Lower leg skin (tissue), 3 donors: ENCODE results near the gene ANKRD13C.

Experiments used
- POLR2A ChIP-seq, 2 donors: fragments of 450-650 bp; IDR thresholded peaks; one replicate each; pipeline ENCODE4 v1.6.1; 2016 to 2017; ENCODE audit warnings: antibody characterized with exemption in 2 of 2, mild to moderate bottlenecking in 1 of 2, moderate library complexity in 1 of 2
- TF ChIP-seq, protein P1 (sequence below), 3 donors: fragments of 450-650 bp; IDR thresholded peaks; one replicate each; pipeline ENCODE4 v1.5.1; 2016; ENCODE audit warnings: antibody characterized with exemption in 3 of 3, mild to moderate bottlenecking in 3 of 3, moderate library complexity in 2 of 3

DNA sequence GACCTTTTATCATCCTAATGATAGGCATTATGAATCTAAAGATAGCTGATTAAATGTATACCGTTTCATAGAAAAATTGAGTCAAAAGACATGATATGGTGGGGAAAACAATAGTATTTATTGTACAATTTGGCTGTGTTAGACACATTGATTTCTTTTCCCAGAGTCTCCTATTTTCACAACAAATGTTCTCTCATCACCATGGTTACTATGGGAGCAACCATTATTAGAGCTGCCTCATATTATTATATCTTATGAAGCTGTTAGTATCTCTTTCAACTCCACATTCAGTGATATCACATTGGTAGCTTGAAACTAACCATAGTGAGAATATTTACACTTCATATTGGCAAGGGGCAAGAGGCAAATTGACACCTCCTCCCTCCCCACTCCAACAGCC, 45.8 kb upstream of the ANKRD13C start:
- TF ChIP-seq, protein P1, sequence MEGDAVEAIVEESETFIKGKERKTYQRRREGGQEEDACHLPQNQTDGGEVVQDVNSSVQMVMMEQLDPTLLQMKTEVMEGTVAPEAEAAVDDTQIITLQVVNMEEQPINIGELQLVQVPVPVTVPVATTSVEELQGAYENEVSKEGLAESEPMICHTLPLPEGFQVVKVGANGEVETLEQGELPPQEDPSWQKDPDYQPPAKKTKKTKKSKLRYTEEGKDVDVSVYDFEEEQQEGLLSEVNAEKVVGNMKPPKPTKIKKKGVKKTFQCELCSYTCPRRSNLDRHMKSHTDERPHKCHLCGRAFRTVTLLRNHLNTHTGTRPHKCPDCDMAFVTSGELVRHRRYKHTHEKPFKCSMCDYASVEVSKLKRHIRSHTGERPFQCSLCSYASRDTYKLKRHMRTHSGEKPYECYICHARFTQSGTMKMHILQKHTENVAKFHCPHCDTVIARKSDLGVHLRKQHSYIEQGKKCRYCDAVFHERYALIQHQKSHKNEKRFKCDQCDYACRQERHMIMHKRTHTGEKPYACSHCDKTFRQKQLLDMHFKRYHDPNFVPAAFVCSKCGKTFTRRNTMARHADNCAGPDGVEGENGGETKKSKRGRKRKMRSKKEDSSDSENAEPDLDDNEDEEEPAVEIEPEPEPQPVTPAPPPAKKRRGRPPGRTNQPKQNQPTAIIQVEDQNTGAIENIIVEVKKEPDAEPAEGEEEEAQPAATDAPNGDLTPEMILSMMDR (IDR thresholded peaks at IDR 0.05): no peak
- TF ChIP-seq POLR2A (IDR thresholded peaks at IDR 0.05): no peak
